Skeletal muscle satellite cell (primary cell): Measurements from ENCODE around the gene MYO5B.

ENCODE experiments used
- H3K27me3 ChIP-seq: 2 replicates; pipeline ENCODE4 v1.7.0; 2013; ENCODE audit warnings: low read length; ENCODE audit not compliant: control insufficient read depth, insufficient read depth
- H3K36me3 ChIP-seq: 2 replicates; pipeline ENCODE4 v1.7.0; 2013; ENCODE audit warnings: mild to moderate bottlenecking, control low read depth, low read length; ENCODE audit not compliant: insufficient read depth
- H3K4me1 ChIP-seq: 2 replicates; pipeline ENCODE4 v1.7.0; 2013; ENCODE audit warnings: low read length; ENCODE audit not compliant: control insufficient read depth, insufficient read depth
- H3K4me2 ChIP-seq: 2 replicates; pipeline ENCODE4 v1.7.0; 2013; ENCODE audit warnings: mild to moderate bottlenecking, low read length
- H3K4me3 ChIP-seq: 2 replicates; pipeline ENCODE4 v1.7.0; 2013; ENCODE audit warnings: low read length
- H3K9ac ChIP-seq: 2 replicates; pipeline ENCODE4 v1.7.0; 2013; ENCODE audit warnings: mild to moderate bottlenecking, low read depth, low read length, moderate library complexity
- H3K9me3 ChIP-seq: replicated peaks from 2 replicates; pipeline ENCODE4 v1.7.0; 2013; ENCODE audit warnings: mild to moderate bottlenecking, control low read depth, low read length

Gene MYO5B

GRCh38 chr18:49926106-49926745 is 268.7 kb downstream of the MYO5B start:
- H3K27me3 ChIP-seq: peaks cover 26% of the 10 kb centered on the region
- no peaks in the 10 kb centered on the region for H3K9me3 ChIP-seq
- H3K9ac ChIP-seq: no peak overlapping the region
- no peak overlapping the region for H3K4me2 ChIP-seq
- H3K4me3 ChIP-seq: no peak overlapping the region
- no peaks in the 10 kb centered on the region for H3K4me1 ChIP-seq
- H3K36me3 ChIP-seq: no peaks in the 10 kb centered on the region

- Histone ChIP-seq H3K27me3 (peaks cover 29% of the 10 kb centered on the region), H3K4me3 (no peak overlapping the region), H3K9me3 (no peaks in the 10 kb centered on the region), H3K4me1 (no peaks in the 10 kb centered on the region), H3K36me3 (no peaks in the 10 kb centered on the region), H3K4me2 (no peak overlapping the region), H3K9ac (no peak overlapping the region)
These were observed 270.5 kb downstream of the MYO5B start for GRCh38 chr18:49924293-49924983.

GRCh38 chr18:49922228-49922627 is 272.7 kb downstream of the MYO5B start:
- H3K9me3 ChIP-seq: no peaks in the 10 kb centered on the region
- H3K4me3 ChIP-seq: no peak overlapping the region
- no peak overlapping the region for H3K9ac ChIP-seq
- H3K4me2 ChIP-seq: no peak overlapping the region
- no peaks in the 10 kb centered on the region for H3K36me3 ChIP-seq
- peaks cover 41% of the 10 kb centered on the region for H3K27me3 ChIP-seq
- H3K4me1 ChIP-seq: no peaks in the 10 kb centered on the region

GRCh38 chr18:49921318-49921985 is 273.5 kb downstream of the MYO5B start:
- no peaks in the 10 kb centered on the region for H3K36me3 ChIP-seq
- H3K4me3 ChIP-seq: no peak overlapping the region
- H3K4me1 ChIP-seq: no peaks in the 10 kb centered on the region
- H3K27me3 ChIP-seq: peaks cover 41% of the 10 kb centered on the region
- H3K9ac ChIP-seq: no peak overlapping the region
- no peak overlapping the region for H3K4me2 ChIP-seq
- H3K9me3 ChIP-seq: no peaks in the 10 kb centered on the region

GRCh38 chr18:49920731-49921130 is 274.2 kb downstream of the MYO5B start:
- H3K4me1 ChIP-seq: no peaks in the 10 kb centered on the region
- no peak overlapping the region for H3K4me2 ChIP-seq
- no peaks in the 10 kb centered on the region for H3K36me3 ChIP-seq

GRCh38 chr18:49917742-49918141 is 277.2 kb downstream of the MYO5B start:
- no peaks in the 10 kb centered on the region for H3K4me1 ChIP-seq
- H3K4me3 ChIP-seq: no peak overlapping the region
- no peak overlapping the region for H3K4me2 ChIP-seq
- H3K9me3 ChIP-seq: no peaks in the 10 kb centered on the region
- no peak overlapping the region for H3K9ac ChIP-seq
- H3K27me3 ChIP-seq: peaks cover 30% of the 10 kb centered on the region
- no peaks in the 10 kb centered on the region for H3K36me3 ChIP-seq

More at GRCh38 chr18:49920731-49921130, 274.2 kb downstream of the MYO5B start:
- H3K9ac ChIP-seq: no peak overlapping the region
- H3K9me3 ChIP-seq: no peaks in the 10 kb centered on the region
- H3K4me3 ChIP-seq: no peak overlapping the region
- H3K27me3 ChIP-seq: peaks cover 41% of the 10 kb centered on the region

GRCh38 chr18:49915352-49915751 is 279.6 kb downstream of the MYO5B start:
- Histone ChIP-seq H3K4me2 (no peak overlapping the region), H3K4me3 (no peak overlapping the region), H3K36me3 (no peaks in the 10 kb centered on the region), H3K9me3 (no peaks in the 10 kb centered on the region), H3K9ac (no peak overlapping the region), H3K4me1 (no peaks in the 10 kb centered on the region), H3K27me3 (peaks cover 12% of the 10 kb centered on the region)

GRCh38 chr18:49913221-49913620 is 281.7 kb downstream of the MYO5B start:
- Histone ChIP-seq H3K4me1 (no peaks in the 10 kb centered on the region), H3K4me3 (no peak overlapping the region), H3K36me3 (no peaks in the 10 kb centered on the region), H3K27me3 (peaks cover 23% of the 10 kb centered on the region), H3K9me3 (no peaks in the 10 kb centered on the region), H3K9ac (no peak overlapping the region), H3K4me2 (no peak overlapping the region)

- Histone ChIP-seq H3K4me1 (no peaks in the 10 kb centered on the region), H3K4me3 (no peak overlapping the region), H3K4me2 (no peak overlapping the region), H3K36me3 (no peaks in the 10 kb centered on the region), H3K9me3 (no peaks in the 10 kb centered on the region), H3K27me3 (peaks cover 33% of the 10 kb centered on the region), H3K9ac (no peak overlapping the region)
These were observed 283.5 kb downstream of the MYO5B start for GRCh38 chr18:49911427-49911826.

GRCh38 chr18:49910986-49911385 is 284.0 kb downstream of the MYO5B start:
- H3K36me3 ChIP-seq: no peaks in the 10 kb centered on the region
- no peaks in the 10 kb centered on the region for H3K9me3 ChIP-seq
- H3K4me2 ChIP-seq: no peak overlapping the region
- no peaks in the 10 kb centered on the region for H3K4me1 ChIP-seq
- H3K9ac ChIP-seq: no peak overlapping the region
- H3K27me3 ChIP-seq: peaks cover 36% of the 10 kb centered on the region
- no peak overlapping the region for H3K4me3 ChIP-seq

GRCh38 chr18:49910019-49910418 is 284.9 kb downstream of the MYO5B start:
- no peaks in the 10 kb centered on the region for H3K9me3 ChIP-seq
- H3K4me3 ChIP-seq: no peak overlapping the region
- H3K4me2 ChIP-seq: no peak overlapping the region
- H3K9ac ChIP-seq: no peak overlapping the region
- H3K27me3 ChIP-seq: peaks cover 39% of the 10 kb centered on the region
- H3K36me3 ChIP-seq: no peaks in the 10 kb centered on the region
- no peaks in the 10 kb centered on the region for H3K4me1 ChIP-seq
